ENCODE results near the gene GBA3. TPM values are rescaled to one million over a fixed set of nuclear protein-coding genes. Genes with fewer than 3 reads are reported as not detected.

GBA3 gene
- total and polyA plus RNA-seq, 2 donors (not counting 3 experiments of a cell fraction or from before 2014, with no cell fraction given) = not detected

- DNase-seq (ENCODE audit: low read depth, low spot score) (no peak), FAIRE-seq (no peak)
- no peak overlapping the region for H3K9ac ChIP-seq (replicated peaks; ENCODE audit: extremely low read depth, insufficient read depth, low read length)
- H3K4me1 ChIP-seq (ENCODE audit: control insufficient read depth, extremely low read depth, insufficient read depth, low read length) = no peaks in the 10 kb centered on the region
- dilution Hi-C loops (cut with MboI; ENCODE audit: extremely low pct_ligation_motif_present, low sequenced_read_pairs) (no loop called here), intact Hi-C loops (cut with micrococcal nuclease) (no loop called here)
- no peaks in the 10 kb centered on the region for H3K27me3 ChIP-seq (ENCODE audit: control insufficient read depth in 2 of 2, insufficient read depth in 2 of 2, low read length in 2 of 2)
- TF ChIP-seq, protein P1, sequence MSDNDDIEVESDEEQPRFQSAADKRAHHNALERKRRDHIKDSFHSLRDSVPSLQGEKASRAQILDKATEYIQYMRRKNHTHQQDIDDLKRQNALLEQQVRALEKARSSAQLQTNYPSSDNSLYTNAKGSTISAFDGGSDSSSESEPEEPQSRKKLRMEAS (IDR thresholded peaks at IDR 0.05; ENCODE audit: insufficient read depth, insufficient read length) = no peak
- TF ChIP-seq MYC (IDR thresholded peaks at IDR 0.05; ENCODE audit: low read depth, low read length) (no peak), GATA2 (IDR thresholded peaks at IDR 0.05; ENCODE audit: insufficient read depth, insufficient read length, low read depth, low read length) (no peak), FOS (IDR thresholded peaks at IDR 0.05; ENCODE audit: borderline replicate concordance, insufficient read depth, low read length) (no peak), CTCF (IDR thresholded peaks at IDR 0.05; ENCODE audit: extremely low read depth in 1 of 2, insufficient read depth in 1 of 2, low read depth in 1 of 2, low read length in 2 of 2) (no peak), POLR2A (IDR thresholded peaks at IDR 0.05; ENCODE audit: low read depth, low read length) (no peak), POLR2AphosphoS5 (IDR thresholded peaks at IDR 0.05; ENCODE audit: insufficient read depth, low read depth, low read length) (no peak), JUN (IDR thresholded peaks at IDR 0.05; ENCODE audit: borderline replicate concordance, insufficient read depth, insufficient read length, low read depth) (no peak), EZH2 (IDR thresholded peaks at IDR 0.05; ENCODE audit: borderline replicate concordance, low read depth, low read length, severe bottlenecking) (no peak)
- no peak overlapping the region for H2AFZ ChIP-seq (ENCODE audit: low read depth, low read length)
- ChIA-PET POLR2A (no interaction called here), CTCF (no interaction called here)
- H3K9me1 ChIP-seq (replicated peaks; ENCODE audit: control insufficient read depth, extremely low read depth, insufficient read depth, low read length) = no peaks in the 10 kb centered on the region
- H3K9me3 ChIP-seq (replicated peaks; ENCODE audit: control insufficient read depth, insufficient read depth, low read length) = no peaks in the 10 kb centered on the region
- H3K4me3 ChIP-seq (replicated peaks in 1 of 3; ENCODE audit: insufficient read depth in 1 of 3, low read depth in 1 of 3, low read length in 3 of 3) = no peak overlapping the region
- BruUV-seq (replicated peaks) = no TSS peak
- H3K4me2 ChIP-seq (ENCODE audit: insufficient read depth, low read length) = no peak overlapping the region
- no peaks in the 10 kb centered on the region for H3K36me3 ChIP-seq (ENCODE audit: control insufficient read depth in 2 of 2, extremely low read depth in 1 of 2, insufficient read depth in 2 of 2, low read length in 2 of 2)
- no peaks in the 10 kb centered on the region for H4K20me1 ChIP-seq (replicated peaks; ENCODE audit: control insufficient read depth, extremely low read depth, insufficient read depth, low read length)
- no peaks in the 10 kb centered on the region for H3K79me2 ChIP-seq (ENCODE audit: control insufficient read depth, insufficient read depth, low read length)
- H3K27ac ChIP-seq (ENCODE audit: insufficient read depth, low read depth, low read length) = no peak overlapping the region
Observed at GRCh38 chr4:22707390-22707789, 14.7 kb downstream of the GBA3 start.

Data from endothelial cell of umbilical vein (primary cell).